Skeletal muscle satellite cell (primary cell): Measurements from ENCODE around the gene DMD.

ENCODE experiments used
- H3K27me3 ChIP-seq: 2 replicates; pipeline ENCODE4 v1.7.0; 2013; ENCODE audit warnings: low read length; ENCODE audit not compliant: control insufficient read depth, insufficient read depth
- H3K36me3 ChIP-seq: 2 replicates; pipeline ENCODE4 v1.7.0; 2013; ENCODE audit warnings: mild to moderate bottlenecking, control low read depth, low read length; ENCODE audit not compliant: insufficient read depth
- H3K4me1 ChIP-seq: 2 replicates; pipeline ENCODE4 v1.7.0; 2013; ENCODE audit warnings: low read length; ENCODE audit not compliant: control insufficient read depth, insufficient read depth
- H3K4me2 ChIP-seq: 2 replicates; pipeline ENCODE4 v1.7.0; 2013; ENCODE audit warnings: mild to moderate bottlenecking, low read length
- H3K4me3 ChIP-seq: 2 replicates; pipeline ENCODE4 v1.7.0; 2013; ENCODE audit warnings: low read length
- H3K9ac ChIP-seq: 2 replicates; pipeline ENCODE4 v1.7.0; 2013; ENCODE audit warnings: mild to moderate bottlenecking, low read depth, low read length, moderate library complexity
- H3K9me3 ChIP-seq: replicated peaks from 2 replicates; pipeline ENCODE4 v1.7.0; 2013; ENCODE audit warnings: mild to moderate bottlenecking, control low read depth, low read length

Gene DMD

DNA sequence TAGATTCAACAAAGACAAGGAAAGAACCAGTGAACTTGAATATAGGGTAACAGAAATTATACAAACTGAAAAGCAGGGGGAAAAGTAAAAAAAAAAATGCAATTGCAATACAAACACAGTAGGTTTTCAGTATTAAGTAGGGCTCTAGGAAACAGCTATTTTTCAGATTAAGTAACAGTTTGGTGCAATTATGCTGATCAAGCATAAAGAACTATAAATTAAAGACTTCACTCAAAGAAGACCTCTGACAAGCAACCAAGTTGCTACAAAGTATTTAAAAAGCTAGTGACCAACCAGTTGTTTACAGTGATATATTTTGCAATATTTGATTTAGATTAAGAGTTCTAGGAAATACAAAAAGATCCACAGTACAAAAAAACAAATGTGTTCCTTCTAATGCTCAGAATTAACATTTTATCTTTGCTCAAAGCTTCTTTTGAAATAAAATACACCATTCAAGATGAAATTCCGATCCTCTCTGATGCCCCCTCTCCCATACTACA is 1908.7 kb downstream of the DMD start:
- Histone ChIP-seq H3K27me3 (no peaks in the 10 kb centered on the region), H3K4me3 (no peak overlapping the region), H3K4me2 (no peak overlapping the region), H3K36me3 (no peaks in the 10 kb centered on the region), H3K9ac (no peak overlapping the region), H3K9me3 (no peaks in the 10 kb centered on the region), H3K4me1 (no peaks in the 10 kb centered on the region)

DNA sequence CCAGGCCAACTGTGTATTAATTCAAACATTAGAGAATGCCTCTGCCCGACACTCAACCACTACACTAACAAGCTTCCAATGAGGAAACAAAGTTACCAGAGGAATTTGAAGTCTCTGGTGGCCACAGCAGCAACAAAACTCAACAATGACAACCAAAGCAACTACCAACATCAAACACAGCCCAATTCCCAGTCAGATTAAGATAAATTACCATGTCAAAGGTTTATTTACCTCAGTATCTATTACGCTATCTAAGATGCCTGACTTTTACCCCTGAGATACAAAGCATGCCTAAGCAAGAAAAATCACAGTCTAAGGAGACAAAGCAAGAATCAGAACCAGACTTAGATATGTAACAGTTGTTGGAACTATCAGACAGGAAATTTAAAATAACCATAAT is 1909.4 kb downstream of the DMD start:
- no peaks in the 10 kb centered on the region for H3K36me3 ChIP-seq
- no peaks in the 10 kb centered on the region for H3K9me3 ChIP-seq

DNA sequence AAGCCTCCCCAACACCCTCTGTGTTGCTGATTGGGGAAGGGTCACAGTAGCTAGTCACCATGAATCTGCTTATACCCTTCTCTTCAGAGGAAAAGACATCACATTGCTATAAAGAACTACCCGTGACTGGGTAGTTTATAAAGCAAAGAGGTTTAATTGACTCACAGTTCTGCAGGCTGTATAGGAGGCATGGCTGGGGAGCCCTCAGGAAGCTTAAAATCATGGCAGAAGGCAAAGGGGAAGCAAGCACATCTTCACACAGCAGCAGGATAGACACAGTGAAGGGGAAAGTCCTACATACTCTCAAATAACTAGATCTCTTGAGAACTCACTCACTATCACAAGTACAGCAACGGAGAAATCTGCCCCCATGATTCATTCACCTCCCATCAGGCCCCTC is 1910.1 kb downstream of the DMD start:
- Histone ChIP-seq H3K36me3 (no peaks in the 10 kb centered on the region), H3K9ac (no peak overlapping the region), H3K9me3 (no peaks in the 10 kb centered on the region), H3K4me3 (no peak overlapping the region), H3K4me1 (no peaks in the 10 kb centered on the region), H3K27me3 (no peaks in the 10 kb centered on the region), H3K4me2 (no peak overlapping the region)

More for the DNA sequence above, 1909.4 kb downstream of the DMD start:
- H3K9ac ChIP-seq, result no peak overlapping the region
- H3K27me3 ChIP-seq, result no peaks in the 10 kb centered on the region
- H3K4me2 ChIP-seq, result no peak overlapping the region
- H3K4me3 ChIP-seq, result no peak overlapping the region
- no peaks in the 10 kb centered on the region for H3K4me1 ChIP-seq

DNA sequence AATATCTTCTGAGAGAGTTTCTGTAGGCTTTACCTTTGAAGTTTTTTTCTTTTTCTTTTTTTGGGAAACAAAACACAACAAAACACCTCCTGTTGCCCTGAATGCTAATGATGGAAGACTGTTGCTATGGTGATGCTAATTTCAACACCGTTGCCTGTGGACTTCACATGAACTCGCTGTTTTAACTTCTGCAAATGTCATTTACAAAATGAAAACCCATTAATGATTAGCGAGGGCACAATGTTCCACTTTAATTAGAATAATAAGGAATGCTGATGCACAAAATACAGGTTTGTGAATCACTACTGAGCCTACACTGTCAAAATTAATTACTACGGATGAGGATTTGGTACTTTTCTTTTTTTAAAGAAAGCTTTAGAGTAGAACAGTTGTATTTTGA is 1912.4 kb downstream of the DMD start:
- no peaks in the 10 kb centered on the region for H3K4me1 ChIP-seq
- H3K4me2 ChIP-seq, result no peak overlapping the region
- H3K9me3 ChIP-seq, result no peaks in the 10 kb centered on the region
- no peaks in the 10 kb centered on the region for H3K27me3 ChIP-seq
- no peak overlapping the region for H3K4me3 ChIP-seq
- no peaks in the 10 kb centered on the region for H3K36me3 ChIP-seq
- H3K9ac ChIP-seq, result no peak overlapping the region

DNA sequence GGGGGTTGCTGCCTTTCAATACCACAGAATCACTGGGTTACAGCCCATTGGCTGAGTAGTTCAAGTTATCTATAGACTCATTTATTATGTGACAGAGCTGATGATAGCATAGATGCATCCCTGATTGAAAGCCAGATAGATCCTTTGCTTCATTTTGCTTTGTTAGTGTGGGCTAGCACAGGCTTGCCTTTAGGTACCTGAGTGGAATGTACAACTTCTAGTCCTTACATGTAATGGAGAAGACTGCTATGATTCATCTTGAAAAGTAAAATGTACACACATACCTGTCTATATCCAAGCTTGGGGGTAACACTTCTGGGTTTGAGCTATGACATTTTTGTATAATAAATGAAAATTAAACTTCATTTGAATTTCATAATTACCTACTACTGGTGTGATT is 1913.5 kb downstream of the DMD start:
- H3K4me2 ChIP-seq, result no peak overlapping the region
- H3K27me3 ChIP-seq, result no peaks in the 10 kb centered on the region
- H3K4me3 ChIP-seq, result no peak overlapping the region
- no peak overlapping the region for H3K9ac ChIP-seq
- no peaks in the 10 kb centered on the region for H3K4me1 ChIP-seq
- no peaks in the 10 kb centered on the region for H3K9me3 ChIP-seq
- no peaks in the 10 kb centered on the region for H3K36me3 ChIP-seq

DNA sequence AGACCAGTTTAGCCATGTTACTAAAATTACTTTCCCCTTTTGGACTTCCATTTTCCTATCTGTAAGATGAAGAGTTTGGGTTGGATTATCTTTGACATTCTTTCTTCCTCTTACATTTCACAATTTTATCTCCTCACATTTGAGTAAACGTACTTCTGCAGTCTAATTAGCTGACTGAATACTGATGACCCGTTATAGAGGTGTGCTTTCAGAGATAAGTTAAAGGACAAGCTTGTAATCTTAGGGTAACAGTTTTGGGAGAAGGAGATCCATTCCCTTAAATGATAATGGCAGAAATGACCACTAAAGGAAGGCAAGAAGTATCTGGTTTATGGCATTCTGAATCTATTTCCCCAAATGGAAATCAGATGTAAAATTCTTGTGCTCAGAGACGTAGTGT is 1916.9 kb downstream of the DMD start:
- Histone ChIP-seq H3K9me3 (no peaks in the 10 kb centered on the region), H3K4me2 (no peak overlapping the region), H3K4me1 (no peaks in the 10 kb centered on the region), H3K4me3 (no peak overlapping the region), H3K9ac (no peak overlapping the region), H3K36me3 (no peaks in the 10 kb centered on the region), H3K27me3 (no peaks in the 10 kb centered on the region)

DNA sequence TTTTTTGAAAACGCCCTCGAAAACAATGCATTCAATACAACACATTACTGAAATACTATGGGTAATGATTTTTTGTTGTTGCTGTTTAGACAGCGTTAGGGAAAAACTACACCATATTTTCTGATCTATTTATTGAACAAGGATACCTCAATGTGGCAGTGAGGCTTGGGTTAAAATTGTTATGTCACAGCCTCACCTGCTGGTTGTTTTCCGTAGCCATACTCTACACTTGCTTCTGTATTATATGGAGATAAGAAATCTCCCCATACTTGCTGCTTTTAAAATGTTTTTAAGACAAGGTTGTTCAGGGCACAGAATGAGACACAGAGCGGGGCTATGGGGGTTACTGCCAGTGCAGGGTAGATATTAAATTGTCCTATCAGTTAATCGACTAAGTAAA is 1917.9 kb downstream of the DMD start:
- no peak overlapping the region for H3K9ac ChIP-seq
- no peaks in the 10 kb centered on the region for H3K27me3 ChIP-seq
- H3K4me3 ChIP-seq, result no peak overlapping the region
- H3K4me1 ChIP-seq, result no peaks in the 10 kb centered on the region
- no peaks in the 10 kb centered on the region for H3K36me3 ChIP-seq
- no peak overlapping the region for H3K4me2 ChIP-seq
- no peaks in the 10 kb centered on the region for H3K9me3 ChIP-seq

DNA sequence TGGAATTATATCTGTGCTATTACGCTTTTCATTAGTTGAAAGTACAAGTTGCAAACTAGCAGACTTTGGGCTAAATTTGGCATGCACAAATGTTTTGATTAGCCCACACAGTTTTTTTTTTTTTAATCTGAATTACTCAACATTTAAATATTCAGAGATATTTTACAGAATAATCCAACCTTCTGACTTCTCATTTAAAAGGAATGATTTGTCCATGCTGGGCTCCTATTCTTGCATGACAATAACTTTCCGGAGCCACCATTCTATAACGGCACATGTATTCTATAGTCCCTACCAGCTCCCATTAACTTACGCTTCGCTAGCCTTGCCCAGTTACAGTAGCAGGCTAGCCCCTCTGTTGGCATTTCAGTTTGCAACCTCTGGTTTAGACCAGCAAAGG is 1920.2 kb downstream of the DMD start:
- no peak overlapping the region for H3K9ac ChIP-seq
- H3K4me3 ChIP-seq, result no peak overlapping the region
- no peaks in the 10 kb centered on the region for H3K4me1 ChIP-seq
- no peaks in the 10 kb centered on the region for H3K9me3 ChIP-seq
- H3K4me2 ChIP-seq, result no peak overlapping the region
- H3K36me3 ChIP-seq, result no peaks in the 10 kb centered on the region
- H3K27me3 ChIP-seq, result no peaks in the 10 kb centered on the region

DNA sequence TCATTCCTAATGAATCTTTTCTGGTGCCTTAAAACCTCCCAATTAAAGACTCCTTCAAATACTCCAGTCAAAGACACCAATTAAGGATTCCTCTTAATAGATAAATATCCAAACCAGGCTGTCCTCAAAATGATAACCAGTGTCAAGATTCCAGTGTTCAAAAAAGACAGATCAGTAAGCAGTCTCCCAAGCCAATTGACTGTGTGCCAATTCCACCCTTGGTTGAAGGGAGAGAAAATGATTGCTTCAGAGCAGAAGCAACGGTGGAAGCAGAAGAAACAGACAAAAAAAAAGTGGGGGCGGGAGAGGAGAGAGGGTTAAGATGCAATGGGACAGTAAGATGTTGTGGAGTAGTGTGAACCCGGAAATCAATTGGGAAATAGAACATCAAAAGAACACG is 1923.5 kb downstream of the DMD start:
- Histone ChIP-seq H3K4me2 (no peak overlapping the region), H3K4me1 (no peaks in the 10 kb centered on the region), H3K9ac (no peak overlapping the region), H3K27me3 (no peaks in the 10 kb centered on the region), H3K4me3 (no peak overlapping the region), H3K9me3 (no peaks in the 10 kb centered on the region), H3K36me3 (no peaks in the 10 kb centered on the region)

DNA sequence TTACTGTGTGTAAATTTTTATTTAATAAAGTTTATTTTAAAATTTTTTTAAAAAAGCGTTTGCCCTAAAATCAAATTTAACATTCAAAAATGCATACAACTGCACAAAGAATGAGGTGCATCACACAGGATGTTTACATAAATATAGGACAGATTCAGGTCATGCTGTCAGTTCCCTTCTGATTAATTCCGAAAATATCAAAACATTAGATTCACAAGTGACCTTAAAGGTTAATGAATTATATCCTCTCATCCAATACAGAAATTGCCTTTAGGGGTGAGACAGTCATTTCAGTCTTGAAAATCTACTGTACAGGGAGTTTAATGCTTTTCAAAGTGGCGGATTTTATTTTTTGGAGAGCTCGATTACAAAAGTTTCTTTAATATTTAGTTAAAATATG is 1930.8 kb downstream of the DMD start:
- H3K27me3 ChIP-seq, result no peaks in the 10 kb centered on the region
- no peaks in the 10 kb centered on the region for H3K36me3 ChIP-seq
- no peaks in the 10 kb centered on the region for H3K4me1 ChIP-seq
- H3K9me3 ChIP-seq, result no peaks in the 10 kb centered on the region
- no peak overlapping the region for H3K4me2 ChIP-seq
- no peak overlapping the region for H3K4me3 ChIP-seq
- no peak overlapping the region for H3K9ac ChIP-seq

DNA sequence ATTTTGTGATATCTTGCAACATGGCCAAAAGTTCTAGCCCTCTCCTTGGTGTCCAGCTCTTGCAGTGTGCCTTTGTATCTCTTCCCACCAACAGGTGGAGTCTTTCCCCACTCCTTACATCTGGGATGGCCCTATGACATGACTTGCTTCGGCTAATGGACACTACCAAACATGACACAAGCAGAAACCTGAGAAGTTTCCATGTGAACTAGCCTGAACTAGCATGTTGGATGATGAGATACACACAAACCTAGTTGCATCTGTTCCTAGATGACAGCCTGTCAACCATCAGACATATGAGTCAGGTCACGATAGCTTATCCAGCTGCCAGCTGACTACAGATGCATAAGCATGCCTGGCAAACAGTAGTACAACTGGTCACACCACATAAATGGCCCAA is 1932.0 kb downstream of the DMD start:
- Histone ChIP-seq H3K9ac (no peak overlapping the region), H3K4me3 (no peak overlapping the region), H3K4me2 (no peak overlapping the region), H3K9me3 (no peaks in the 10 kb centered on the region), H3K4me1 (no peaks in the 10 kb centered on the region), H3K36me3 (no peaks in the 10 kb centered on the region), H3K27me3 (no peaks in the 10 kb centered on the region)

DNA sequence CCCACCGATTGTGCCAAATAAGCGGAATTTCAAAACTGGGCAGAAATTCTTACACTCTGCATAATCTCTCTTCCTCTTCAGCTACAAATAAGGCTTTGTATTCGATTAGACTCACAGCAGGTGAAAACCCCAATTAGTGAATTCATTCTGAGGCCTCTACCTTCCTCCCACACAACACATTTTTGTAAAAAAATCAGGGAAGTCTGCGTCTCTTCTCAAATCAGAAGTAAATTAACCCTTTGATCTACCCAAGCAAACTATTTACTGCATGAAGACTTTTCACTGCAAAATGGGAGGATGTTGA is 1938.9 kb downstream of the DMD start:
- no peak overlapping the region for H3K4me3 ChIP-seq
- H3K36me3 ChIP-seq, result no peaks in the 10 kb centered on the region
- H3K9ac ChIP-seq, result no peak overlapping the region
- no peaks in the 10 kb centered on the region for H3K27me3 ChIP-seq
- no peaks in the 10 kb centered on the region for H3K4me1 ChIP-seq
- no peak overlapping the region for H3K4me2 ChIP-seq
- no peaks in the 10 kb centered on the region for H3K9me3 ChIP-seq
